ENCODE measurements around the gene TSPAN18.

Gene TSPAN18

DNA sequence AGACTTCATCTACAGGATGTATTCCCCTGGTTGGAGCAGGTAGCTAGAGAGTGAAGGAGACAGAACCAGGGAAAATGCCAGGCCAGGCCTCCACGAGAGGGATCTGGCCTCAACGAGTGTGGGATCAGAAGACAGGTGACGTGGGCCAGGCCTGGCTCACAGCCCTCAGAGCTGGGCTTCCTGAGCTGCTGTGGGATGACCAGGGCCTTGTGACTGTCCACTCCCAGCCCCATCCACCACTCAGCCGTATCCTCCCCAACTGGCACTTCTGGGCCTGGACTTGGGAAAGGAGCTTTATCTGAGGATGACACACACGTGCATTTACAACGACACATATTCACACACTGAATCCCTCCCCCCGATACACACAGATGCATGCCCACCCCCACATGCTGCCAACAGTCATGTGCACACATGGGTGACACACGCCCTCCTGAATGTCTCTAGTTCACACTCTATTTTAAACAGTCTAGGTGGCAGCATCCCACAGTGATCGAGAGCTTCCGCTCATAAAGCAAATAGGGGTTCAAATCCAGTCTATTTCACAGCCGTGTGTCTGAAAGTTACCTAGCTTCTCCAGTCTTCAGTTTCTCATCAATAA, 130.8 kb downstream of the TSPAN18 start:
- Histone ChIP-seq H3K9ac (ENCODE audit: low read length) (no peak overlapping the region), H3K4me1 (ENCODE audit: insufficient read depth, low read length, severe bottlenecking) (no peaks in the 10 kb centered on the region), H3F3A (ENCODE audit: insufficient read depth, low read length) (no peaks in the 10 kb centered on the region), H3K4me2 (ENCODE audit: low read length) (no peak overlapping the region), H3K9me2 (ENCODE audit: low read depth, low read length) (no peaks in the 10 kb centered on the region), H3K36me3 (ENCODE audit: insufficient read depth, low read length) (no peaks in the 10 kb centered on the region), H2AFZ (ENCODE audit: low read length) (no peak overlapping the region), H3K79me2 (ENCODE audit: insufficient read depth, low read length) (no peaks in the 10 kb centered on the region), H3K27ac (ENCODE audit: low read depth, low read length, poor library complexity, severe bottlenecking) (no peak overlapping the region), H3K4me3 (ENCODE audit: low read depth, low read length, poor library complexity, severe bottlenecking) (no peak overlapping the region), H4K20me1 (ENCODE audit: insufficient read depth, low read length) (no peaks in the 10 kb centered on the region), H3K9me3 (ENCODE audit: low read length) (no peaks in the 10 kb centered on the region), H3K27me3 (ENCODE audit: insufficient read depth, low read length) (no peaks in the 10 kb centered on the region)
- TF ChIP-seq, protein P1, sequence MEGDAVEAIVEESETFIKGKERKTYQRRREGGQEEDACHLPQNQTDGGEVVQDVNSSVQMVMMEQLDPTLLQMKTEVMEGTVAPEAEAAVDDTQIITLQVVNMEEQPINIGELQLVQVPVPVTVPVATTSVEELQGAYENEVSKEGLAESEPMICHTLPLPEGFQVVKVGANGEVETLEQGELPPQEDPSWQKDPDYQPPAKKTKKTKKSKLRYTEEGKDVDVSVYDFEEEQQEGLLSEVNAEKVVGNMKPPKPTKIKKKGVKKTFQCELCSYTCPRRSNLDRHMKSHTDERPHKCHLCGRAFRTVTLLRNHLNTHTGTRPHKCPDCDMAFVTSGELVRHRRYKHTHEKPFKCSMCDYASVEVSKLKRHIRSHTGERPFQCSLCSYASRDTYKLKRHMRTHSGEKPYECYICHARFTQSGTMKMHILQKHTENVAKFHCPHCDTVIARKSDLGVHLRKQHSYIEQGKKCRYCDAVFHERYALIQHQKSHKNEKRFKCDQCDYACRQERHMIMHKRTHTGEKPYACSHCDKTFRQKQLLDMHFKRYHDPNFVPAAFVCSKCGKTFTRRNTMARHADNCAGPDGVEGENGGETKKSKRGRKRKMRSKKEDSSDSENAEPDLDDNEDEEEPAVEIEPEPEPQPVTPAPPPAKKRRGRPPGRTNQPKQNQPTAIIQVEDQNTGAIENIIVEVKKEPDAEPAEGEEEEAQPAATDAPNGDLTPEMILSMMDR (IDR thresholded peaks at IDR 0.05; ENCODE audit: low read length), result no peak
- no peak for TF ChIP-seq EZH2 (IDR thresholded peaks at IDR 0.05; ENCODE audit: borderline replicate concordance, low read length)

DNA sequence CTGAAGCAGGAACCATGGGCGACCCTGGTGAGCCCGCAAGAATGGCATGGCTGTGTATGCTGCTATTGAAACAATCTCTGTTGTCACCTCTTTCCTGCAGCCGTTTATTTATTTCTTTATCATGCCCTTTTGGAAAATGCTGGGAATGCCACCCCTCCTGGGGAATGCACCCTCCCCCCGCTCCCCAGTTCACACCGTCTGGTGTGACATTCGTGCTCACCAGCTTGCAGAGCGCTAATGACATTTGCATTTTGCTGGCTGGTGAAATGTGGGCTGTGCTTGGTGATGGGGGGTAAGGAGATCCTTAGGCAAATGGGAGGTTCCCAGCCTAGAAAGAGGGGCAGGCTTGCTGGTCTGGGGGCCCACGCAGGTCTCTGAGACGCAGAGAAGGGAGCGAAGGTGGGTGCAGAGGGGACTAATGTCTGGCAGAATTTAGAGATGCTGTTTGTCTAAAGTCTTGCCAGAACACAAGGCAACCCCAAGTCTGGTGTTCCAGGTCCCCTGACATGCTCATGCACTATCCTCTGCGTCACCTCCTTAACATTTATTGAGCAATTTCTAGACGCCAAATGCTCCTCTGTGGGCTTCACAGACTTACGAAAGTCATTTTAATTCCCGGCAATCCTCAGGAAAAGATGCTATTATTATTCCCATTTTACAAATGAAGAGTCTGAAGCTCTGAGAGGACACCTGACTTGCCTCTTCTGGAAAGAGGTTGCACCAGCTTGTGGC, 132.2 kb downstream of the TSPAN18 start:
- Histone ChIP-seq H3K4me1 (ENCODE audit: insufficient read depth, low read length, severe bottlenecking) (no peaks in the 10 kb centered on the region), H3K9me3 (ENCODE audit: low read length) (no peaks in the 10 kb centered on the region), H3K4me2 (ENCODE audit: low read length) (no peak overlapping the region), H3K9me2 (ENCODE audit: low read depth, low read length) (no peaks in the 10 kb centered on the region), H2AFZ (ENCODE audit: low read length) (no peak overlapping the region), H3K27ac (ENCODE audit: low read depth, low read length, poor library complexity, severe bottlenecking) (no peak overlapping the region), H4K20me1 (ENCODE audit: insufficient read depth, low read length) (no peaks in the 10 kb centered on the region), H3K27me3 (ENCODE audit: insufficient read depth, low read length) (no peaks in the 10 kb centered on the region), H3K79me2 (ENCODE audit: insufficient read depth, low read length) (no peaks in the 10 kb centered on the region), H3K4me3 (ENCODE audit: low read depth, low read length, poor library complexity, severe bottlenecking) (no peak overlapping the region), H3K9ac (ENCODE audit: low read length) (no peak overlapping the region), H3K36me3 (ENCODE audit: insufficient read depth, low read length) (no peaks in the 10 kb centered on the region), H3F3A (ENCODE audit: insufficient read depth, low read length) (no peaks in the 10 kb centered on the region)
- TF ChIP-seq, protein P1 (IDR thresholded peaks at IDR 0.05; ENCODE audit: low read length), result no peak
- no peak for TF ChIP-seq EZH2 (IDR thresholded peaks at IDR 0.05; ENCODE audit: borderline replicate concordance, low read length)

DNA sequence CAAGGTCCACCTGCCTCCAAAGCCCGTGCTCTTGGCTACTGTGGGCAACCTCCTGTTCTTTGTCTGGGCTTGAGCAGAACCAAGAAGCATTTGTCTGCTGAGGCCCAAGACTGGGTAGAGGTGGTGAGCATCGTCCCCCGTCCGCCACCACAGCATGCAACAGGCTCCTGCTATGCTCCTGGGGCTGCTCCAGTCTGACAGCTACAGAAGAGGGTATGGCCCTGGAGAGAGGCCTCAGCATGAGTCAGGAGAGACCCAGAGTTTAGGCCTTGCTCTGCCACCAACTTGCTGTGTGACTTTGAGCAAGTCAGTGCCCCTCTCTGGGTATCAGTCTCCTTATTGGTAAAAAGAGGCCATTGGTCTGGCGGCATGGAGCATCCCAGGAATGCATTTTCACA, 132.8 kb downstream of the TSPAN18 start:
- no peak overlapping the region for H3K9ac ChIP-seq (ENCODE audit: low read length)

More for the DNA sequence above, 132.8 kb downstream of the TSPAN18 start:
- TF ChIP-seq EZH2 (IDR thresholded peaks at IDR 0.05; ENCODE audit: borderline replicate concordance, low read length), result no peak
- TF ChIP-seq, protein P1 (IDR thresholded peaks at IDR 0.05; ENCODE audit: low read length), result no peak
- Histone ChIP-seq H3K79me2 (ENCODE audit: insufficient read depth, low read length) (no peaks in the 10 kb centered on the region), H4K20me1 (ENCODE audit: insufficient read depth, low read length) (no peaks in the 10 kb centered on the region), H3K4me1 (ENCODE audit: insufficient read depth, low read length, severe bottlenecking) (no peaks in the 10 kb centered on the region), H3K4me3 (ENCODE audit: low read depth, low read length, poor library complexity, severe bottlenecking) (no peak overlapping the region), H3K4me2 (ENCODE audit: low read length) (no peak overlapping the region), H2AFZ (ENCODE audit: low read length) (no peak overlapping the region), H3K9me2 (ENCODE audit: low read depth, low read length) (no peaks in the 10 kb centered on the region), H3K36me3 (ENCODE audit: insufficient read depth, low read length) (no peaks in the 10 kb centered on the region), H3F3A (ENCODE audit: insufficient read depth, low read length) (no peaks in the 10 kb centered on the region), H3K27me3 (ENCODE audit: insufficient read depth, low read length) (no peaks in the 10 kb centered on the region), H3K27ac (ENCODE audit: low read depth, low read length, poor library complexity, severe bottlenecking) (no peak overlapping the region), H3K9me3 (ENCODE audit: low read length) (no peaks in the 10 kb centered on the region)

All from OCI-LY1 (cell line).